Endothelial cell of umbilical vein (primary cell): ENCODE measurements around the gene ESAM. TPM values are rescaled to one million over a fixed set of nuclear protein-coding genes. Genes with fewer than 3 reads are reported as not detected.
A peak's percentile ranks its signal among the peaks of the same experiment; 100 is the strongest.

ENCODE experiments used
- BruUV-seq: library from RNA; stranded (reverse); fragments of 400-500 nt; replicated peaks from 2 replicates; lab custom pipeline; 2021; lab: Mats Ljungman, UMichigan
- CTCF ChIA-PET: fragments of 300-600, 350-600 bp; sonication (Branson Sonifier 250); formaldehyde crosslinking; loops from one replicate; lab custom pipeline; 2021; ENCODE audit warnings: antibody characterized with exemption, inconsistent platforms; lab: Charles Lee
- POLR2A ChIA-PET: fragments of 300-600, 350-600 bp; sonication (Branson Sonifier 250); formaldehyde crosslinking; loops from one replicate; lab custom pipeline; 2021; ENCODE audit warnings: antibody characterized with exemption, inconsistent platforms; lab: Charles Lee
- DNase-seq: peaks from one replicate; pipeline ENCODE4 v3.0.0-alpha.2; 2011; ENCODE audit warnings: low read depth, low spot score
- FAIRE-seq: peaks from 2 replicates; lab custom pipeline; 2011; peaks lifted over from hg19 to GRCh38; lab: Jason Lieb, UNC
- H2AFZ ChIP-seq: 2 replicates; pipeline ENCODE4 v1.6.0; 2012; ENCODE audit warnings: low read depth, low read length, control low read depth, inconsistent platforms
- H3K27ac ChIP-seq: 2 replicates; pipeline ENCODE4 v1.5.1; 2011; ENCODE audit warnings: low read depth, mild to moderate bottlenecking, control low read depth, low read length, moderate library complexity; ENCODE audit not compliant: insufficient read depth
- H3K27me3 ChIP-seq, 2 experiments: 2 replicates each; pipeline versions ENCODE4 v1.6.0 to v1.6.1; 2011; ENCODE audit warnings: low read length in 2 of 2, mixed read lengths in 1 of 2; ENCODE audit not compliant: control insufficient read depth in 2 of 2, insufficient read depth in 2 of 2
- H3K36me3 ChIP-seq, 2 experiments: 2 replicates in 1 of 2; 3 replicates in 1 of 2; pipeline ENCODE4 v1.5.1; 2011; ENCODE audit warnings: low read length in 2 of 2, mild to moderate bottlenecking in 1 of 2, moderate library complexity in 1 of 2; ENCODE audit not compliant: control insufficient read depth in 2 of 2, insufficient read depth in 2 of 2; ENCODE audit errors: extremely low read depth in 1 of 2
- H3K4me1 ChIP-seq: 3 replicates; pipeline ENCODE4 v1.5.1; 2011; ENCODE audit warnings: mild to moderate bottlenecking, low read length; ENCODE audit not compliant: control insufficient read depth, insufficient read depth; ENCODE audit errors: extremely low read depth
- H3K4me2 ChIP-seq: 2 replicates; pipeline ENCODE4 v1.6.1; 2011; ENCODE audit warnings: low read length, control low read depth, mixed read lengths; ENCODE audit not compliant: insufficient read depth
- H3K4me3 ChIP-seq, 3 experiments: fragments of 200-600 bp in 1 of 3; sonication (generic), shearing (Covaris generic) in 1 of 3; replicated peaks in 1 of 3; 2 replicates each; pipeline ENCODE4 v1.5.1; 2011 to 2016; ENCODE audit warnings: control low read depth in 3 of 3, low read length in 3 of 3, mild to moderate bottlenecking in 2 of 3, inconsistent platforms in 1 of 3, low read depth in 1 of 3, moderate library complexity in 1 of 3; ENCODE audit not compliant: insufficient read depth in 1 of 3
- H3K79me2 ChIP-seq: 2 replicates; pipeline ENCODE4 v1.6.0; 2012; ENCODE audit warnings: low read length, inconsistent platforms; ENCODE audit not compliant: control insufficient read depth, insufficient read depth
- H3K9ac ChIP-seq: replicated peaks from 2 replicates; pipeline ENCODE3; 2011; ENCODE audit warnings: low read length, control low read depth; ENCODE audit not compliant: insufficient read depth; ENCODE audit errors: extremely low read depth
- H3K9me1 ChIP-seq: replicated peaks from 3 replicates; pipeline ENCODE4 v1.6.0; 2011; ENCODE audit warnings: mild to moderate bottlenecking, low read length; ENCODE audit not compliant: control insufficient read depth, insufficient read depth; ENCODE audit errors: extremely low read depth
- H3K9me3 ChIP-seq: replicated peaks from 2 replicates; pipeline ENCODE4 v1.5.1; 2012; ENCODE audit warnings: low read length, inconsistent platforms; ENCODE audit not compliant: control insufficient read depth, insufficient read depth
- H4K20me1 ChIP-seq: replicated peaks from 2 replicates; pipeline ENCODE3; 2011; ENCODE audit warnings: mild to moderate bottlenecking, low read length; ENCODE audit not compliant: control insufficient read depth, insufficient read depth; ENCODE audit errors: extremely low read depth
- EZH2 ChIP-seq: IDR thresholded peaks from 2 replicates; pipeline ENCODE4 v1.6.1; 2012; ENCODE audit warnings: borderline replicate concordance, low read depth, mild to moderate bottlenecking, moderate library complexity, low read length, inconsistent platforms; ENCODE audit not compliant: severe bottlenecking
- GATA2 ChIP-seq: IDR thresholded peaks from 2 replicates; pipeline ENCODE4 v1.7.0; 2011; ENCODE audit warnings: low read depth, mild to moderate bottlenecking, moderate library complexity, mixed read lengths, low read length; ENCODE audit not compliant: insufficient read length, insufficient read depth
- MYC ChIP-seq: IDR thresholded peaks from one replicate; pipeline ENCODE4 v1.6.1; 2011; ENCODE audit warnings: mild to moderate bottlenecking, low read depth, low read length
- POLR2A ChIP-seq: IDR thresholded peaks from 2 replicates; pipeline ENCODE4 v1.6.1; 2012; ENCODE audit warnings: low read depth, mild to moderate bottlenecking, control low read depth, low read length
- POLR2AphosphoS5 ChIP-seq: IDR thresholded peaks from 2 replicates; pipeline ENCODE4 v1.6.1; 2012; ENCODE audit warnings: low read depth, mild to moderate bottlenecking, control low read depth, low read length, moderate library complexity; ENCODE audit not compliant: insufficient read depth
- dilution Hi-C: fragments of 300-500 bp; cut with MboI; formaldehyde crosslinking; loops from one replicate; pipeline ENCODE4 v1.15.0; 2019; ENCODE audit warnings: low sequenced_read_pairs; ENCODE audit not compliant: extremely low pct_ligation_motif_present
- intact Hi-C: fragments of 100-400 bp; cut with micrococcal nuclease; formaldehyde crosslinking; loops from one replicate; pipeline ENCODE4 v1.10.0; 2022
- polyA plus RNA-seq, 4 experiments: library from polyadenylated mRNA; depleted of rRNA in 3 of 4; stranded (reverse) in 3 of 4; unstranded in 1 of 4; fragments of >200 nt; gene quantifications; 2 replicates each; pipeline versions ENCODE4 v1.2.1 to v1.2.3, GENCODE V29; 2011 to 2012; ENCODE audit warnings: missing spikeins in 1 of 4
- total RNA-seq: library from RNA; stranded (reverse); gene quantifications from 2 replicates; pipeline ENCODE4 v1.2.3, GENCODE V29; 2021

The ESAM gene
- total and polyA plus RNA-seq, 2 donors (not counting 3 experiments of a cell fraction or from before 2014, with no cell fraction given) = 273 to 383 TPM

DNA sequence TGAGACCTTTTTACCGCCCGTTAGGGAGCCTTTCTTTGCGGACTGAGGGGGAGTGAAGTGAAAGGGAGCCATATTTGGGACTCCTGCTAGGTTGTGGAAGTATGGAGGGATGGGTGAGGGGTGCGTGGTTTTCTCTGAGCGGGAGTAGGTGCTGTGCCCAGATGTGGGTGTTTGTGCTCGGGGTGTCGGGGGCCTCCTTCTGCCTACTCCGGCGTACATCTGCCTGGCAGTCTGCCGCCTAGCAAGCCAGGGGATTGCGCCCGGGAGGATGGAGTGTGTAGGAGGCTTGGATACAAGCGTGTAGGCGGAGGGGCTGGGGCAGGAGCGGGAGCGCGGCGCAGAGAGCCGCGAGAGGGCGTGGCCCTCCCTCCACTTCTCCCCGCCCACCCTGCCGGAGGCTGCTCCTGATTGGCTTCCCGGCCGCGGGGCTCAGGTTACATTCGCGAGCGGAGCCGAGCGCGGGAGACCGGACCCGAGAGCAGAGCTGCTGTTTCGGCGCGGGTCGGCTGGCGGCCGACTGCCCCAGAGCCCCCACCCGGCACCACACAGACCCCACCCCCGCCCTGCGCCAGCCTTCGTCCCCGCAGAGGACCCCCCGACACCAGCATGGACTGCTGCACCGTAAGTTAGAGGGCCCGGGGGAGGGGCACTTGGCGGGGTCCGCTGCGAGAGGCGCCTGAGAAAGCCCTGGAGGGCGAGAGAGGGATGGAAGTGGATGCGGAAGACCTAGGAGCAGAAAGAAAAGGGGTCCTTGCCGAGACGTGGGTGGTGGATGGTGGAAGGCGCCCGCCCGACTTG lies 22.4 kb downstream of the ESAM start, which contains the start of gene NRGN:
Gene NRGN, plus strand, starts transcription at position 464 of the 798 bp plus-strand sequence. Its CDS starts 143 bp downstream, at position 607.
- Histone ChIP-seq H3K36me3 (no peaks in the 10 kb centered on the region), H3K9ac (peak within 1 kb of the TSS; percentile 58), H2AFZ (peak within 1 kb of the TSS; percentile 76), H3K9me3 (no peaks in the 10 kb centered on the region), H4K20me1 (no peaks in the 10 kb centered on the region), H3K4me2 (peak within 1 kb of the TSS; percentile 80), H3K4me3 (peak within 1 kb of the TSS; percentile 63 to 80 (median 69)), H3K27me3 (peaks cover 3 to 5% of the 10 kb centered on the region in 2 experiments), H3K27ac (no peak within 1 kb of the TSS), H3K9me1 (no peaks in the 10 kb centered on the region), H3K4me1 (peaks cover 13% of the 10 kb centered on the region), H3K79me2 (peaks cover 2% of the 10 kb centered on the region)
- ChIA-PET POLR2A (interaction anchor here (1.1 kb wide), 1 partner anchor 66 kb away, joined by 4 read pairs; the partner anchor contains the start of genes SIAE and SPA17), CTCF (interaction anchor here (0.6 to 16.9 kb wide), 15 partner anchors 9 to 176 kb away, joined by 3 to 301 read pairs (median 6); partner anchors contain the start of genes ESAM, SIAE and SPA17)
- DNase-seq (peak; percentile 92), FAIRE-seq (peak; percentile 95)
- dilution Hi-C loops = no loop called here
- intact Hi-C loops = loop anchor here (1.0 kb wide), 3 partner anchors 14 to 70 kb away; partner anchors contain the start of genes SIAE and SPA17
- TF ChIP-seq POLR2AphosphoS5 (peak; percentile 35), POLR2A (peak; percentile 53), GATA2 (no peak)
- no TSS peak for BruUV-seq

DNA sequence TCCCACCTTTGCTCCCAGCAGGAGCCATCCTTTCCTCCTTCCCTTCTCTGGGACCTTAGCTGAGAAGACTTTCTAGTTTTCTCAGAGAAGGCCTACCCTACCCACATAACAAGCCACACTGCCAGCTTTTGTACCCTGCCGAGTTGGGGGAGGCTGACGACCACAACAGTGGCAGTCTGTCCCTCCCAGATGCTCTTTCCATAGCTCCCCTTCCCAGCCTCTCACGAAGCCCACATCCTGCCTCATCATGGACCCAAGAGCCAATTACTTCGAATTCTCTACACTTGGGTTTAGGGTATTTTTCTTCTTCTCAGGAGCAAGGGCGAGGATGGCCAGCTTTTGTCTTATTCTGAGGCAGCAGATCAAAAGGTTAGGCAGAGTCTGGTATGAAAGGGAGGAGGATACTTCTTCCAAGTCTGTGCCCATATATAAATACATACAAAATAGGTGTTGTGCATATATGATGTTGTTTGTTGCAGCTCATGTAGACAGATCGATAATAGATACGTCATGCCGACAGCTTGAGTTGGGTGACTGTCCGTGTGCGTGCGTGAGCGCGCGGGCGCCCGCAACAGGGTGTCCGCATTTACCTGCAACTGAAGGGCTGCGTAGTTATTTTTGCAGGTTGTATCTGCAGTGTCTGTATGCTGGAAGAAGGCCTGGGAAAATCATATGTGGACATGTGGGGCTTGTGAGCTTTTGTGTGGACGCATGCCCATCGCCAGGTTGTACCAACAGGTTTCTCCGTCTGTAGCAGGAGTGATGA lies 23.2 kb downstream of the ESAM start:
- H3K27me3 ChIP-seq = peaks cover 7 to 8% of the 10 kb centered on the region in 2 experiments
- DNase-seq = no peak
- no peak overlapping the region for H3K4me3 ChIP-seq
- H3K4me2 ChIP-seq = peak overlapping the region; percentile 39
- H4K20me1 ChIP-seq = no peaks in the 10 kb centered on the region
- peaks cover 13% of the 10 kb centered on the region for H3K4me1 ChIP-seq
- H3K36me3 ChIP-seq = no peaks in the 10 kb centered on the region
- H3K9me3 ChIP-seq = no peaks in the 10 kb centered on the region
- no TSS peak for BruUV-seq
- dilution Hi-C loops (no loop called here), intact Hi-C loops (loop anchor here (1.0 kb wide), 1 partner anchor 14 kb away; no protein-coding TSS in a partner anchor)
- peaks cover 2% of the 10 kb centered on the region for H3K79me2 ChIP-seq
- no peak for FAIRE-seq
- POLR2A ChIA-PET = interaction anchor here (0.6 kb wide), 1 partner anchor 23 kb away, joined by 6 read pairs; no protein-coding TSS in a partner anchor
- H3K27ac ChIP-seq = no peak overlapping the region
- CTCF ChIA-PET = interaction anchor here (0.6 to 16.9 kb wide), 15 partner anchors 10 to 177 kb away, joined by 3 to 301 read pairs (median 6); partner anchors contain the start of genes ESAM, SIAE and SPA17
- H3K9ac ChIP-seq = no peak overlapping the region
- peak overlapping the region; percentile 47 for H2AFZ ChIP-seq
- TF ChIP-seq MYC (no peak), EZH2 (peak; percentile 32)
- no peaks in the 10 kb centered on the region for H3K9me1 ChIP-seq
